ENCODE data around the gene KAT6B.

DNA sequence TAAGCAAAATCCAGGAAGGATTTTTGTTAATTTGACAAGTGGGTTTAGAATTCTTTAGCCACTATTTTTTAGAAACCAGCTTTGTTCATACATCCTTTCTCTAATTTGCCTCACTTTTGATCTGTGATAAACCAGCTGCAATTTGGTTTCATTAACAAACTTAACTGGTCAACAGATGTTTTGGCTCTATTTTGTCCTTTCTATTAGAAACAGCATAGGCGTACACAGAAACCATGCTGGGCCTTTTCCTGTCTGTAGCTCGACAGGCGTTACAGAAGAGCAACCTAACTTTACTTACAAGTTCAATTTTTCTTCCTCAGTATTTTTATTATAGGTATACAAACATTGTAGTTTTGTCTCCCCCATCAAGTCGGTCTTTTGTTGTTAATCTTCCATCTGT, 28.2 kb downstream of the KAT6B start:
- TF ChIP-seq POLR2A (IDR thresholded peaks at IDR 0.05) = no peak
- TF ChIP-seq, protein P1, sequence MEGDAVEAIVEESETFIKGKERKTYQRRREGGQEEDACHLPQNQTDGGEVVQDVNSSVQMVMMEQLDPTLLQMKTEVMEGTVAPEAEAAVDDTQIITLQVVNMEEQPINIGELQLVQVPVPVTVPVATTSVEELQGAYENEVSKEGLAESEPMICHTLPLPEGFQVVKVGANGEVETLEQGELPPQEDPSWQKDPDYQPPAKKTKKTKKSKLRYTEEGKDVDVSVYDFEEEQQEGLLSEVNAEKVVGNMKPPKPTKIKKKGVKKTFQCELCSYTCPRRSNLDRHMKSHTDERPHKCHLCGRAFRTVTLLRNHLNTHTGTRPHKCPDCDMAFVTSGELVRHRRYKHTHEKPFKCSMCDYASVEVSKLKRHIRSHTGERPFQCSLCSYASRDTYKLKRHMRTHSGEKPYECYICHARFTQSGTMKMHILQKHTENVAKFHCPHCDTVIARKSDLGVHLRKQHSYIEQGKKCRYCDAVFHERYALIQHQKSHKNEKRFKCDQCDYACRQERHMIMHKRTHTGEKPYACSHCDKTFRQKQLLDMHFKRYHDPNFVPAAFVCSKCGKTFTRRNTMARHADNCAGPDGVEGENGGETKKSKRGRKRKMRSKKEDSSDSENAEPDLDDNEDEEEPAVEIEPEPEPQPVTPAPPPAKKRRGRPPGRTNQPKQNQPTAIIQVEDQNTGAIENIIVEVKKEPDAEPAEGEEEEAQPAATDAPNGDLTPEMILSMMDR (IDR thresholded peaks at IDR 0.05) = no peak
